HepG2 (cell line): ENCODE data around the gene TYMP. TPM values are rescaled to one million over a fixed set of nuclear protein-coding genes. Genes with fewer than 3 reads are reported as not detected.

Experiments
- ARID5B ChIP-seq: IDR thresholded peaks from 2 replicates; pipeline ENCODE4 v1.4.0; 2020; ENCODE audit warnings: mild to moderate bottlenecking, missing genetic modification reagents
- CCAR2 ChIP-seq: fragments of 200-400 bp; formaldehyde crosslinking; optimal IDR thresholded peaks from 2 replicates; pipeline ENCODE3; 2018; ENCODE audit warnings: low read depth, mild to moderate bottlenecking, low read length, moderate library complexity
- FOXM1 ChIP-seq: sonication (generic); formaldehyde crosslinking; IDR thresholded peaks from 2 replicates; pipeline ENCODE4 v1.5.0; 2020; ENCODE audit warnings: missing genetic modification reagents
- IKZF4 ChIP-seq: sonication (generic); formaldehyde crosslinking; IDR thresholded peaks from 2 replicates; pipeline ENCODE4 v1.5.1; 2020; ENCODE audit warnings: borderline replicate concordance, mild to moderate bottlenecking, low read depth, missing genetic modification reagents; ENCODE audit errors: not compliant biosample characterization
- KAT2B ChIP-seq: fragments of 150-350 bp; IDR thresholded peaks from 2 replicates; pipeline ENCODE4 v1.6.1; 2014; ENCODE audit warnings: low read depth, low read length, borderline replicate concordance
- KAT8 ChIP-seq: IDR thresholded peaks from 2 replicates; pipeline ENCODE4 v1.6.1; 2016; ENCODE audit warnings: missing genetic modification reagents, missing compliant biosample characterization
- KLF16 ChIP-seq, 2 experiments: sonication (generic) in 1 of 2; formaldehyde crosslinking in 1 of 2; IDR thresholded peaks; 2 replicates each; pipeline versions ENCODE4 v1.6.1 to v1.8.0; 2016 to 2023; ENCODE audit warnings: missing genetic modification reagents in 2 of 2, missing compliant biosample characterization in 1 of 2
- PCBP1 ChIP-seq: fragments of 200-400 bp; formaldehyde crosslinking; IDR thresholded peaks from 2 replicates; pipeline ENCODE4 v1.6.1; 2017; ENCODE audit warnings: mild to moderate bottlenecking, low read depth, low read length, borderline replicate concordance
- RXRB ChIP-seq: IDR thresholded peaks from 2 replicates; pipeline ENCODE4 v1.6.1; 2016; ENCODE audit warnings: borderline replicate concordance, missing genetic modification reagents, missing compliant biosample characterization
- SAP130 ChIP-seq: IDR thresholded peaks from 2 replicates; pipeline ENCODE4 v1.6.1; 2016; ENCODE audit warnings: low read depth
- TEAD3 ChIP-seq: optimal IDR thresholded peaks from 2 replicates; pipeline ENCODE3; 2016; ENCODE audit warnings: borderline replicate concordance
- ZNF12 ChIP-seq: sonication (generic); formaldehyde crosslinking; IDR thresholded peaks from 2 replicates; pipeline ENCODE4 v1.5.0; 2020; ENCODE audit warnings: missing genetic modification reagents
- ZNF746 ChIP-seq: sonication (generic); formaldehyde crosslinking; IDR thresholded peaks from 2 replicates; pipeline ENCODE4 v1.8.0; 2022; ENCODE audit warnings: mild to moderate bottlenecking, missing genetic modification reagents
- ZNF747 ChIP-seq: sonication (generic); formaldehyde crosslinking; IDR thresholded peaks from 2 replicates; pipeline ENCODE4 v1.8.1; 2023; ENCODE audit warnings: missing genetic modification reagents, mild to moderate bottlenecking, borderline replicate concordance
- polyA plus RNA-seq, 8 experiments: library from polyadenylated mRNA; depleted of rRNA in 3 of 8; stranded (reverse) in 7 of 8; unstranded in 1 of 8; fragments of >200 nt; fragmentation: Illumina TruSeq in 4 of 8; extraction: Trizol in 4 of 8; gene quantifications; 2 replicates each; pipeline versions ENCODE4 v1.2.1 to v1.2.3, GENCODE V29; 2011 to 2016; ENCODE audit warnings: low read depth in 4 of 8, missing spikeins in 1 of 8, mixed read lengths in 1 of 8; ENCODE audit not compliant: insufficient read depth in 1 of 8
- total RNA-seq, 5 experiments: library from RNA; depleted of rRNA; stranded (reverse); fragments of >200 nt; fragmentation: Illumina TruSeq; extraction: Trizol; gene quantifications; 2 replicates each; pipeline ENCODE4 v1.2.3, GENCODE V29; 2016; ENCODE audit warnings: low read depth in 1 of 5
- TF ChIP-seq, protein P1 (sequence below): sonication (generic); formaldehyde crosslinking; IDR thresholded peaks from 2 replicates; pipeline ENCODE4 v1.4.0; 2020; ENCODE audit warnings: missing genetic modification reagents
- TF ChIP-seq, protein P2 (sequence below): sonication (generic); formaldehyde crosslinking; IDR thresholded peaks from 2 replicates; pipeline ENCODE4 v1.4.0; 2020; ENCODE audit warnings: missing genetic modification reagents
- TF ChIP-seq, protein P3 (sequence below): sonication (generic); formaldehyde crosslinking; IDR thresholded peaks from 2 replicates; pipeline ENCODE4 v1.5.1; 2020; ENCODE audit warnings: mild to moderate bottlenecking, missing genetic modification reagents, moderate library complexity

Gene TYMP
- total and polyA plus RNA-seq, 2 of the 13 experiments (the other 11 are each of a cell fraction or from before 2014, with no cell fraction given) = 3.9 to 4.3 TPM

- TF ChIP-seq, protein P1, sequence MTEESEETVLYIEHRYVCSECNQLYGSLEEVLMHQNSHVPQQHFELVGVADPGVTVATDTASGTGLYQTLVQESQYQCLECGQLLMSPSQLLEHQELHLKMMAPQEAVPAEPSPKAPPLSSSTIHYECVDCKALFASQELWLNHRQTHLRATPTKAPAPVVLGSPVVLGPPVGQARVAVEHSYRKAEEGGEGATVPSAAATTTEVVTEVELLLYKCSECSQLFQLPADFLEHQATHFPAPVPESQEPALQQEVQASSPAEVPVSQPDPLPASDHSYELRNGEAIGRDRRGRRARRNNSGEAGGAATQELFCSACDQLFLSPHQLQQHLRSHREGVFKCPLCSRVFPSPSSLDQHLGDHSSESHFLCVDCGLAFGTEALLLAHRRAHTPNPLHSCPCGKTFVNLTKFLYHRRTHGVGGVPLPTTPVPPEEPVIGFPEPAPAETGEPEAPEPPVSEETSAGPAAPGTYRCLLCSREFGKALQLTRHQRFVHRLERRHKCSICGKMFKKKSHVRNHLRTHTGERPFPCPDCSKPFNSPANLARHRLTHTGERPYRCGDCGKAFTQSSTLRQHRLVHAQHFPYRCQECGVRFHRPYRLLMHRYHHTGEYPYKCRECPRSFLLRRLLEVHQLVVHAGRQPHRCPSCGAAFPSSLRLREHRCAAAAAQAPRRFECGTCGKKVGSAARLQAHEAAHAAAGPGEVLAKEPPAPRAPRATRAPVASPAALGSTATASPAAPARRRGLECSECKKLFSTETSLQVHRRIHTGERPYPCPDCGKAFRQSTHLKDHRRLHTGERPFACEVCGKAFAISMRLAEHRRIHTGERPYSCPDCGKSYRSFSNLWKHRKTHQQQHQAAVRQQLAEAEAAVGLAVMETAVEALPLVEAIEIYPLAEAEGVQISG = peak; percentile 16; the same call in 1 of the 2 replicates
- TF ChIP-seq IKZF4 (CRISPR knock-in tag) = no peak
- TF ChIP-seq ARID5B = no peak
- 0 out of 2 replicates have a peak, but pooled peaks have one; percentile 59 for TF ChIP-seq PCBP1
- TF ChIP-seq CCAR2 = no peak
- TF ChIP-seq SAP130 (CRISPR knock-in tag) = peak; percentile 23; the same call in 1 of the 2 replicates
- 0 out of 2 replicates have a peak, but pooled peaks have one; percentile 28 for TF ChIP-seq ZNF746 (CRISPR knock-in tag)
- TF ChIP-seq KAT8 (CRISPR knock-in tag) = no peak
- no peak for TF ChIP-seq ZNF12
- 0 out of 2 replicates have a peak, but pooled peaks have one; percentile 10 for TF ChIP-seq ZNF747 (CRISPR knock-in tag)
- TF ChIP-seq KAT2B = no peak
- TF ChIP-seq, protein P2, sequence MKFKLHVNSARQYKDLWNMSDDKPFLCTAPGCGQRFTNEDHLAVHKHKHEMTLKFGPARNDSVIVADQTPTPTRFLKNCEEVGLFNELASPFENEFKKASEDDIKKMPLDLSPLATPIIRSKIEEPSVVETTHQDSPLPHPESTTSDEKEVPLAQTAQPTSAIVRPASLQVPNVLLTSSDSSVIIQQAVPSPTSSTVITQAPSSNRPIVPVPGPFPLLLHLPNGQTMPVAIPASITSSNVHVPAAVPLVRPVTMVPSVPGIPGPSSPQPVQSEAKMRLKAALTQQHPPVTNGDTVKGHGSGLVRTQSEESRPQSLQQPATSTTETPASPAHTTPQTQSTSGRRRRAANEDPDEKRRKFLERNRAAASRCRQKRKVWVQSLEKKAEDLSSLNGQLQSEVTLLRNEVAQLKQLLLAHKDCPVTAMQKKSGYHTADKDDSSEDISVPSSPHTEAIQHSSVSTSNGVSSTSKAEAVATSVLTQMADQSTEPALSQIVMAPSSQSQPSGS (CRISPR knock-in tag) = no peak
- TF ChIP-seq, protein P3, sequence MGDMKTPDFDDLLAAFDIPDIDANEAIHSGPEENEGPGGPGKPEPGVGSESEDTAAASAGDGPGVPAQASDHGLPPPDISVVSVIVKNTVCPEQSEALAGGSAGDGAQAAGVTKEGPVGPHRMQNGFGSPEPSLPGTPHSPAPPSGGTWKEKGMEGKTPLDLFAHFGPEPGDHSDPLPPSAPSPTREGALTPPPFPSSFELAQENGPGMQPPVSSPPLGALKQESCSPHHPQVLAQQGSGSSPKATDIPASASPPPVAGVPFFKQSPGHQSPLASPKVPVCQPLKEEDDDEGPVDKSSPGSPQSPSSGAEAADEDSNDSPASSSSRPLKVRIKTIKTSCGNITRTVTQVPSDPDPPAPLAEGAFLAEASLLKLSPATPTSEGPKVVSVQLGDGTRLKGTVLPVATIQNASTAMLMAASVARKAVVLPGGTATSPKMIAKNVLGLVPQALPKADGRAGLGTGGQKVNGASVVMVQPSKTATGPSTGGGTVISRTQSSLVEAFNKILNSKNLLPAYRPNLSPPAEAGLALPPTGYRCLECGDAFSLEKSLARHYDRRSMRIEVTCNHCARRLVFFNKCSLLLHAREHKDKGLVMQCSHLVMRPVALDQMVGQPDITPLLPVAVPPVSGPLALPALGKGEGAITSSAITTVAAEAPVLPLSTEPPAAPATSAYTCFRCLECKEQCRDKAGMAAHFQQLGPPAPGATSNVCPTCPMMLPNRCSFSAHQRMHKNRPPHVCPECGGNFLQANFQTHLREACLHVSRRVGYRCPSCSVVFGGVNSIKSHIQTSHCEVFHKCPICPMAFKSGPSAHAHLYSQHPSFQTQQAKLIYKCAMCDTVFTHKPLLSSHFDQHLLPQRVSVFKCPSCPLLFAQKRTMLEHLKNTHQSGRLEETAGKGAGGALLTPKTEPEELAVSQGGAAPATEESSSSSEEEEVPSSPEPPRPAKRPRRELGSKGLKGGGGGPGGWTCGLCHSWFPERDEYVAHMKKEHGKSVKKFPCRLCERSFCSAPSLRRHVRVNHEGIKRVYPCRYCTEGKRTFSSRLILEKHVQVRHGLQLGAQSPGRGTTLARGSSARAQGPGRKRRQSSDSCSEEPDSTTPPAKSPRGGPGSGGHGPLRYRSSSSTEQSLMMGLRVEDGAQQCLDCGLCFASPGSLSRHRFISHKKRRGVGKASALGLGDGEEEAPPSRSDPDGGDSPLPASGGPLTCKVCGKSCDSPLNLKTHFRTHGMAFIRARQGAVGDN (CRISPR knock-in tag) = peak; percentile 59
- TF ChIP-seq KLF16 (CRISPR knock-in tag; IDR thresholded peaks at IDR 0.05) = no peak
- TF ChIP-seq RXRB (CRISPR knock-in tag) = no peak
- no peak for TF ChIP-seq FOXM1 (CRISPR knock-in tag)
- no peak for TF ChIP-seq TEAD3 (CRISPR knock-in tag)
Observed at GRCh38 chr22:50531962-50532674, 2.3 kb upstream of the TYMP start (continued).
